GM12872 (cell line): Measurements from ENCODE around the gene GALNS.

Experiments used
- CTCF ChIP-seq: IDR thresholded peaks from 3 replicates; pipeline ENCODE4 v1.5.1; 2011; ENCODE audit warnings: low read depth, mild to moderate bottlenecking, low read length, moderate library complexity; ENCODE audit not compliant: insufficient read depth

GALNS gene

GRCh38 chr16:88864521-88864920, 7.8 kb upstream of the GALNS start:
- TF ChIP-seq CTCF, result no peak

- TF ChIP-seq CTCF, result no peak
Measured at GRCh38 chr16:88864099-88864498, 7.4 kb upstream of the GALNS start.

- no peak for TF ChIP-seq CTCF
Measured at GRCh38 chr16:88863426-88863825, 6.7 kb upstream of the GALNS start.

- no peak for TF ChIP-seq CTCF
Measured at GRCh38 chr16:88862968-88863367, 6.2 kb upstream of the GALNS start.

- TF ChIP-seq CTCF, result no peak
Measured at GRCh38 chr16:88861359-88861758, 4.6 kb upstream of the GALNS start.

- no peak for TF ChIP-seq CTCF
Measured at GRCh38 chr16:88859381-88860091, 2.8 kb upstream of the GALNS start.

- TF ChIP-seq CTCF, result peak; percentile 87
Measured at GRCh38 chr16:88857728-88858339, 1.1 kb upstream of the GALNS start.
